NCI-H187 treated with DMSO at 0.1 percent for 48 hours (cell line): ENCODE results near the gene IWS1.
"Not testable (repeated sequence)": the region's sequence is repeated elsewhere in the genome, so short reads cannot be mapped to it uniquely, and the experiment has no call there.

Experiments used
- DNase-seq: peaks from one replicate; lab custom pipeline; 2025; lab: John Stamatoyannopoulos, UW

IWS1 gene

DNA sequence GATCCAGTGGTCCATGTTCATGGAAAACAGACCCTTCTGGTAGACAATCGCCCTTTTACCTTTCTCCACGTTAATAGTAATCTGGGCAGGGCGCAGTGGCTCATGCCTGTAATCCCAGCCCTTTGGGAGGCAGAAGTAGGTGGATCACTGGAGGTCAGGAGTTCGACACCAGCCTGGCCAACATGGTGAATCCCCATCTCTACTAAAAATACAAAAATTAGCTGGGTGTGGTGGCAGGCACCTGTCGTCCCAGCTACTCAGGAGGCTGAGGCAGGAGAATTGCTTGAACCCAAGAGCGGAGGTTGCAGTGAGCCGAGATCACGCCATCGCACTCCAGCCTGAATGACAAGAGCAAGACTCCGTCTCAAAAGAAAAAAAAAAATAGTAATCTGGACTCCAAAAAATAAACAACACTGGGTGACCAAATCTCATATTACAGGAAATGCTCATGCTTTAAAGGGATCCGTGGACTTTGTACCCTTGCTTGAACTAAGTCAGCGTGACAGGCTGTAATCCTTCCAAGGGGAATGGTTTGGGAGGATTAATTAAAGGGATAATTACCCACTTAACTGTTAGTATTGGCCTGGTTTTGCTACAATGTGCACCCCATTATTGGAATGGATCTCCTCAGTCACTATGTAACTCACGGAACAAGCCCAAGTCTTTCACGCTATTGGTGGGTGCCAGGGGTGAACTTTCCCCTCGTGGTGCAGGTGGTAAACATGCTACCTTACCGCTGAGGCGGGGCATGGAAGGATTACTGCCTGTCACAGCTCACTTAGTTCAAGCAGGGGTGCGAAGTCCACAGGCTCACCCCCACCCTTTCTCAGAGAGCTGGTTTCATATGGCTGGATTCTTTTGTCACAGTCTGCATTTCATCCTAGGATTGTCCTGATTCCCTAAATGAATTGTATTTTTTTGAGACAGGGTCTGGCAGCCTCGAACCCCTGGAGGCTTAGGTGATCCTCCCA lies 71.4 kb downstream of the IWS1 start:
- no peak for DNase-seq

DNA sequence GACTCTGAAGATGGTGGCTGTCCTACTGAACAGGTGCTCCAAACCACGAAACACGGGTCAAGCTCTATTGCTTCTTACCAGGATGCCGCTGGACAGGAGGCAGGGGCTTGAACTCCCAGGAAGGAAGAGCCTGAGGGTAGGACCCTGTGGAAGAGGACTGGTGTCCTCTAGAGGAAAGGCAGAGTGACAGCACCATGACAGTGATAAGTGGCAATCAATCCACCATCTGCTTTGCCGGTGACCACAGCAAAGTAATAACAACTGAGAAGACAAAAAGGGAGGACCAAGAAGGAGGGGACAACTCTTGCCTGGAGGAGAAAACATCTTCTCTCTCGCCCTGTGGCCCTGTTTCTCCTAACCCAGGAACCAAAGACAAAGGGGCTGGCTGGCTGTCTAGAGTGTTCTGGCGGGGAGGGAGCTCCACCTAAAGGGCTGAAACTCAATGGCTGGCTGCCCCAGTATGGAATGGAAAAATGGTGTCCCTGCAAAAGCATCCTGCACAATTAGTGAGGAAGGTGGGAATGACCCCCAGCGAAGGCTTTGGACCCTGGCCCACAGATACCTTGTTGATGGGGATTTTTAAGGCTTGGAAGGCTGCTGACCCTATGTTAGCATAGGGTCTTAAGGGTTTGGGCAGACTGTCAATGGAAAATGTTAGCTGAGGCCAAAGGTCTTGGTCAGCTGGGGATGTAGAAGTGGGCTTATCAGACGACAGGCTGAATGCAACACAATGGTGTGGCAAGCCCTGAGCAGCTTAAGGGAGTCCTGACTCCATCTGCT lies 72.7 kb downstream of the IWS1 start:
- DNase-seq, result no peak

DNA sequence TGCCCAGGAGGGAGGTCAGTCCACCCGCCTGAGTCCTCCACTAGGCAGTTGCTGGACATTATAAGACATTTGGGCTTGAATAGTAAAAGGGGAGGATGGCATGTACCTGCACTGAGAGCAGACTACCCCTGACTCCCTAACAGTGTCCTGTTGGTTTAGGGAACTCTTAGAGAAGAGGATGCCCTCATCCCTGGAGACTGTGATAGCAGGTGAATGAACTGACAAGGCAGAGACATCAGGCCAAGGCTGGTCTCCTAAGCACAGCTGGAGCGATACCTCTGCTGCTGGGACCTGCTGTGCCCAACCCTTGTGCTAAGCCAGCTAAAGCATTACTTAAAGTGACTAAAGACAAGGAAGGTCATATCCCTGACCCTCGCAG lies 73.3 kb downstream of the IWS1 start:
- DNase-seq, result no peak

DNA sequence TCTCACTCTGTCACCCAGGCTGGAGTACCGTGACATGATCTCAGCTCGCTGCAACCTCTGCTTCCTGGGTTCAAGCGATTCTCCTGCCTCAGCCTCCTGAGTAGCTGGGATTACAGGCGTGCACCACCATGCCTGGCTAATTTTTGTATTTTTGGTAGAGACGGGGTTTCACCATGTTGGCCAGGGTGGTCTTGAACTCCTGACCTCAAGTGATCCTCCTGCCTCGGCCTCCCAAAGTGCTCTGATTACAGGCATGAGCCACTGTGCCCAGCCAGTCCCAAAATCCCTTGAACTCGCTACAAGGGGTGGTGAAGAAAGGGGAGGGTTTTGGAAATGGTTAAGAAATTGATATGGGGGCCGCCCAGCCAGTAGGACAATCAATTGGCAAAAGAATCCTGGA lies 73.9 kb downstream of the IWS1 start:
- DNase-seq, result not testable (repeated sequence)

DNA sequence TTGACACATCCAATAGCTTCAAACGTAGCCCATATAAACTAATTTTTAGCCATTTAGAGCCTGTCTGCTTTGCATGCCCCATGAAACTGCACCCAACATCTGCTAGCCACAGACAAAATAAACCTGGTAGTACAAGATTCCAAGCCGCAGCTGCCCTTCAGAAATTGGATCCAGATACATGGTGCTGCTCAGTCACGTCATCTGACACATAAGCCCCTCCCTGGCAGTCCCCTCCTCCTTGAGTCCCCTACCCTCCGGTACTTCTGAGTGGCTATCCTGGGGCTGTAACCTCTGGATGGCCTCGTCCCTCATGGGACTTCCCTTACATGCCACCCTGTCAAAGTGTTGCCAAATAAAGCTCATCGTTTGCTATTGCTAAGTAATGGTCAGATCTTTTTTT lies 74.3 kb downstream of the IWS1 start:
- no peak for DNase-seq

DNA sequence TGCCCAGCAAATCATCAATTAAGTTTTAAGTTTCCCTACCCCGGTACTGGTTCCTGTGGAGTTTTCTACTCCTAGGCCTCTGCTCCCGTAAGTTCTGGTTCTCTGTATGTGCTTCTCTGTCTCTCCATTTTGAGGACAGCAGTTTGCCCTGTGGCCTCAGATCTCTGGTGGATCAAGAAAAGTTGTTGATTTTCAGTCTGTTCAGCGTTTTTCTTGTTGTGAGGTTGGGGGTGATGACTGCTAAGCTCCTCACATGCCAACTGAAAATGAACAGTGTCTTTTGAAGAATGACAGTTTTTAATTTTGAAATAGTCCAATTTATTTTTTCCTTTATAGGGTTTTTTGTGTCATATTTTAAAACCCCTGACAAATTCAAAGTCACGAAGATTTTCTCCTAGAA lies 76.4 kb downstream of the IWS1 start:
- no peak for DNase-seq

DNA sequence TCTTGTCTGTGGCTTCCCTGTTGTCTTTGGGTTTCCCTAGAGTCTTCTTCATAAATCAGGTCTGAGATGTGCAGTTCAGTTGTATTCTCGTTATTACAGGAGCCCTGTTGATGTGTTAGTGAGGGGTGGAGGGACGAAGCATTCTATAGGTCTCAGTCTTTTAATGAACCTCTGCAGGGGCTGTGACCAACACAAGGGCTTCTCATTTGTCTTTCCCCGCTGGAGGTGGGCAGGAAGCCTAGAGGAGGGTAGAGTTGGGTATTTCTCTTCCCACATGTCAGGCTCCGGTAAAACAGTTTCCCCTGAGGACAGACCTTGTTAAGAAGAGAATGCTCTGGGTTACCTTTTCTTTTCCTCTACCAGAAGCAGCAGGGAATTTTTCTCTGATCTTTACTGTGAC lies 76.9 kb downstream of the IWS1 start:
- DNase-seq, result no peak

DNA sequence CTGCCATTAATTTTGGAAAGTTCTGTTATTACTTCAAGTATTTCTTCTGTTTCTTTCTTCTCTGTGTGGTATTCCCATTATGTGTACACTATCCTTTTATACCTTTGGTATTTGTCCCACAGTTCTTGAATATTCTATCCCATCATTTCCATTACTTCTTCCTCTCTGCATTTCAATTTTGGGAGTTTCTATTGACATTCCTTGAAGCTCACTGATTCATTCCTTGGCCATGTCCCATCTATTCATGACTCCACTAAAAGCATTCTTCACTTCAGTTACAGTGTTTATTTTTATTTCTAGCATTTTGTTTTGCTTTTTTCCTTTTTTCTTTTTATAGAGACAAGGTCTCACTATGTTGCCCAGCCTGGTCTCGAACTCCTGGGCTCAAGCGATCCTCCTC lies 77.8 kb downstream of the IWS1 start:
- DNase-seq, result no peak

DNA sequence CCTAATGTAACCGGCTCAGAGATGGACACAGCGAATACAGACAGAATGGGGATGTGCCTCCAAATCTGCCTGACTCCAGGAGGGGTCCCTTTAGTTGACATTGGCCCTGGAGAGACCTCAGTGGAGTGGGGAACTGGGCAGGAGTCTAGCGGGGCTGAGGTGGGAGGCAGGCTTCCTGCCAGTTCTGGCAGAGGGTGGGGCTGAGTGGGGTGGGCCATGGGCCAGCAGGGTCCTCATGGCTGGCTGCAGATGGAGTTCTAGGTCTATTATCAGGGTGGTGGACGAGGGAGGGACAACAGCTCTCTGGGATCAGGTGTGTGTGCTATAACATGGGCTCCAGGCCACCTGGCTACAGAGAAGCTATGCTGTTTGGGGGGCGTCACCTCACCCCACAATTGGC lies 86.9 kb downstream of the IWS1 start:
- no peak for DNase-seq

DNA sequence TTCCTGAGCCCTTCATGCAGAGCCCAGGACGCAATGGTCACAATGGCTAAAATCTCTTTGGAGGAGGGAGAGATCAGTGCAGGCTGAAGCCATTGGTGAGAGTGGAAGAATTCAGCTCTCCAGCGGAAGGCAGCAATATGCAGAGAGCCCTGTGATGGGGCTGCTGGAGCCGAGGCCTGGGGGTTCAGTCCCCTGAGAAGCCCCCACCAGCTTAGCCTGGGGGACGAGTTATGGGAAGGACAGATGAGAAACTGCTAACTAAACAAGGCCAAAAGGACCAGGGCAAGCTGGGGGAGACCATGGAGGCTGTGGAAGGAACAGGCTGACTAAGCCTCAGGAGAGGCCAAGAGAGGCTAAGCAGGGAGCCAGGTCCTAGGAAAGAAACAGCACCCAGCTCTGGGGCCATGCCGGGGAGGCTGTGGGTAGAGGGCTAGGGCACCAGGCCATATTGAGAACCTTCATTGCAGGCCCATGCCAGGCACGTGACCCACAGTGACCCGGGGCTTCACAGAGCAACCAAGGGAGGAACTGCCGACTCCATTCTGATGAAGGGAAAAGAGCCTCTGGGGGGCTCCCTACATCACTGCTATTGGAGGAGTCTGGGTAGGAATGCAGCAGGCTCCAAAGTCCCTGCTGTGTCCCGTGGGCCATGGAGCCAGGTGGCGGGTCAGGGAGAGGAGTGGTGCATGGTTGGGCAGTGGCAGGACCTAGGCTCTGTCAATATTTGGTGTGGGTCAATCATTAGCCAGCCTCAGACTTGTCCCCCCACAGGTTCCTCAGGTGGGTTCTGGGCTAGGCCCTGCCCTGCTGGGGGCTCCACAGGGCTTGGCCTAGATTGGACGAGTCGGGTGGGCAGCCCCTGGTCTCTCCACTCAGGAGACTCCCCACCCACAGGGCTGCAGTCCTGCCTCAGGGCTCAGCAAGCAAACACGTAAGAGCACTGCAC lies 88.2 kb downstream of the IWS1 start:
- no peak for DNase-seq

DNA sequence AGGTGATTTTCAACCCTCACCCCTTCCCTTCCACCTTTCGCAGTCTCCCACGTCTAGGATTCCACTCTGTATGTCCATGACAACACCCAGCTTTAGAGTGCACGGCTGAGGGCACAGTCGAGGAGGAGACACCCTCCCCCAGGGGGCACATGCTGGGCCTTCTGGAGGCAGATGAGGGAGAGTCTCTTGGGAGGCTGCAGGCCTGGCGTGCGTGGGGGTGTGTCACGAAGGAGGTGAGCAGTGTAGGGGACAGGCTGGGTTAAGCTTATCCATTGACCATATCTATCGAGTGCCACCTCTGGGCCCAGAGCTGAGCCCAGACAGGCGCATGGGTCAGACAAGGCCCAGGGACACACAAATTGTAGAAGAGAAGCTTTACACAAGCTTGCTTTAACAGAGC lies 89.2 kb downstream of the IWS1 start:
- DNase-seq, result no peak

DNA sequence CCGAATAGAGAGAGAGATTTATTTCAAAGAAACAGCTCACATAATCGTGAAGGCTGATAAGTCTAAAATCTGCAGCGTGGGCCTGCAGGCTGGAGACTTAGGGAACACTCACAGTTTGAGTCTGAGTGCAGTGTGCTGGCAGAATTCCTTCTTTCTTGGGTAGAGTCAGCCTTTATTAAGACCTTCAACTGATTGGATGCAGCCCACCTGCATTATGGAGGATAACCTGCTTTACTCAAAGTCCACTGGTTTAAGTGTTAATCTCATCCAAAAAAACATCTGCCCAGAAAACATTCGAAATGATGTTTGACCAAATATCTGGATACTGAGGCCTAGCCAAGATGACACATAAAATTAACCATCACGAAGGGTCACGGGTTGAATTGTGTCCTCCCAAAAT lies 91.8 kb downstream of the IWS1 start:
- DNase-seq, result no peak

DNA sequence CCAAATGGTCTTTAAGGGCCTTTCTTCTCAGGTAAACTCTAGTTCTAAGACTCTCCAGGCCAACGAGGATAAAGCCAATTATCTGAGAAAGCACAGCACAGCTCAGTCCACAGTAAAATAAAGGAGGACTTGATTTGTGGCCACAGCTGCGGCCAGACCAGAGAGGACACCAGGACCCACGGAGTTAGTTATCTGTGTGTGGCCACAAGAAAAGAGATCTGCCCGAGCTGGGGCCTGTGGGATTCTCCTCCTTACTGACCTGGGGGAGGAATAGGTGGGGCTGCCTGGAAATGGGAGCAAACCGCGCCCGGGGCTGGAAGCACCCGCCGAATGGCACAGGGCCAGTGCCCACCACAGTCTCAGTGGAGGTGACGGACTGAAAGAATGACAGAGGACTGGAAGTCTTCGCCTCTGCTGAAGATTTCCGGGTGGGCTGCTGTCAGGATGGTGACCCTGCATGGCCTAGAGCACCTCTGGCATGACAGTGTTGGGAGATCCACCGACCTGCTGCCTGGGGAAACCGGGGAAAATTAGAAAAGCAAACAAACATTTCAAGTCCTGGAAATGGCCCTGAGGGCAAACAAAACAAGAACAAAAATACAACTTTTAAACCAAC lies 94.8 kb downstream of the IWS1 start:
- DNase-seq, result no peak
